Measurements from ENCODE around the gene CHID1. TPM values are rescaled to one million over a fixed set of nuclear protein-coding genes. Genes with fewer than 3 reads are reported as not detected.

Gene CHID1
- total RNA-seq, 2 experiments from 2014 or later, result 69.8 to 72.0 TPM

DNA sequence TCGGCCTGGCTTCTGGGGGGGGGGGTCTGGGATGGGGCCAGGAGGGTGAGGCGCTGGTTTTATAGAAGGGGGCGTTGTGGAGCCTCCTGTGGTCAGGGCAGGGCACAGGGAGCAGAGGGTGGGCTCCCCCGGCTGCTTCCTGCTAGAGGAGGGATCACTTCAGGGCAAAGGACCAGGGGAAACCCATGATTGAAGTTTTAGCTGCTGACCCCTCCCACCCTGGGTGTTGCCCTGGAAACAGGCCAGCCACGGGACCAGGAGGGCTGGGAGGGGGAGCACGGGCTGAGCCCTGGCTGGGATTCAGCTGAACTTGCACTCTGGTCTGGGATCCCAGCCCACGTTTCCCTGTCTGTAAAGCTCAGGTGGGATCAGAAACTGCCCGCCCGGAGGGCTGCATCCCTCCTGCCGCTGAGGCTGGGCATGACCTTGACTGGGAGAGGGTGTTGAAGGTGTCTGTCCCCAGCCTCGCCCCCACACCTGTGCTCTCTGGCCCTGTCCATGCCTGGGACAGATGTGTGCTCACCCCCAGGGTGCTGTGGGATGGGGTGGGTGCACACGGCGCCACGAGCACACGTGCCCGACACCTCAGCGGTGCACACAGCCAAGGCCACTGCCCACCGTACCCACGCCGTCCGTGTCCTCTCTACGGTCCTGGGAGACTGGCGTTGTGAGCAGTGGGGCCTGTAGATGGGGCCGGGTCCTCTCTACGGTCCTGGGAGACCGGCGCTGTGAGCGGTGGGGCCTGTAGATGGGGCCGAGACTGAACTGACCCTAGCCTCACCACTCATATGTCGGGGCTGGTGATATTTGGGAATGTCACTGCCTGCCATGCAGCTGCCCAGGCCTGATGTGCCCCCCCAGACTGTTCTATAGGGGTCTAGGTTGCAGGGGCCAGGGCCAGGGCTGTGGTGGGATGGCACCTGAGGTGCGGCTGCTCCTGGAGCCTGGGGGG is 65.6 kb downstream of the CHID1 start:
- peaks cover 37% of the 10 kb centered on the region for H3K4me1 Mint-ChIP-seq (ENCODE audit: low read depth)

DNA sequence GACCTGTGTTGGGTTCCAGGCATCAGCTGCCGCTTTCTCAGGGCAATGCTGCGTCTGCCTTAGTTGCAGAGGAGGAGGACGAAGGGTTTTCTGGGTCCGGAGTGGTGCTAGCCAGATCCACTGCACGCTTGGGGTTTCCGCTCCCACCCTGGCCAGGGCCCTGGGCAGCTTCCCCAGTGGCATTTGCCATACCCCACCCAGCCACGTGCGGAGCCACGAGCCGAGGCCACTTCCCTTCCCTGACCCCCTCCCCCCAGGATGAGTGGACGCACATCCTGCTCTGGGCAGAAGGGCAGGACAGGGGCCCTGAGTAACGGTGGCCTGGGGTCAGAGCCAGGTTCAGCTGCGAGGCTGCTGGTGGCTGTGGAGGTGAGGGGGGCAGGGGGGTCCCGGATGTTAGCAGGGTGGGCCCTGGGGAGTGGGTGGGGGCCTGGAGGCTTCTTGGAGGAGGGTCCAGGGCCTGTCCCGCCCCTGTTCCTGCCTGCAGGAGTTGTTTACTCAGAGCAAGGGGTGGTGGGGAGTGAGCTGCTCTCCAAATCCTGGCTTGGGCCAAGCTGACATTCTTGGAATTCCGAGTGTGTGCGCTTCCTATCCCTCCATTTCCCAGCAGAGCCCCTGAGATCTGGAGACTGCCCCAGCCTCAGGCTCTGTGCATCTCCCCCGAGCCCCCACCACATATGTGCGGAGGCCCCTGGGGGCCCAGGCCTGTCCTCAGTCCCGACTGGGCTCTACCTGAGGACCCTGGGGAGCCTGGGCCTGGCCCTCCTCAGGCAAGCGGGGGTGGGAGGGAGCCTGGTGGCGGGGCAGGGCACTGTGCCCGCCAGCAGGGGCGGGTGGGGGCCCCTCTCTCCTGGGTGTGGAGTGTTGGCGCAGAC is 66.6 kb downstream of the CHID1 start:
- Mint-ChIP-seq H3K27ac (peak overlapping the region; percentile 25), H3K4me1 (ENCODE audit: low read depth) (peaks cover 35% of the 10 kb centered on the region), H3K4me3 (peak overlapping the region; percentile 78), H3K9me3 (no peaks in the 10 kb centered on the region), H3K27me3 (peaks cover 8% of the 10 kb centered on the region), H3K36me3 (ENCODE audit: low read depth) (peaks cover 14% of the 10 kb centered on the region)
- TF ChIP-seq, protein P1, sequence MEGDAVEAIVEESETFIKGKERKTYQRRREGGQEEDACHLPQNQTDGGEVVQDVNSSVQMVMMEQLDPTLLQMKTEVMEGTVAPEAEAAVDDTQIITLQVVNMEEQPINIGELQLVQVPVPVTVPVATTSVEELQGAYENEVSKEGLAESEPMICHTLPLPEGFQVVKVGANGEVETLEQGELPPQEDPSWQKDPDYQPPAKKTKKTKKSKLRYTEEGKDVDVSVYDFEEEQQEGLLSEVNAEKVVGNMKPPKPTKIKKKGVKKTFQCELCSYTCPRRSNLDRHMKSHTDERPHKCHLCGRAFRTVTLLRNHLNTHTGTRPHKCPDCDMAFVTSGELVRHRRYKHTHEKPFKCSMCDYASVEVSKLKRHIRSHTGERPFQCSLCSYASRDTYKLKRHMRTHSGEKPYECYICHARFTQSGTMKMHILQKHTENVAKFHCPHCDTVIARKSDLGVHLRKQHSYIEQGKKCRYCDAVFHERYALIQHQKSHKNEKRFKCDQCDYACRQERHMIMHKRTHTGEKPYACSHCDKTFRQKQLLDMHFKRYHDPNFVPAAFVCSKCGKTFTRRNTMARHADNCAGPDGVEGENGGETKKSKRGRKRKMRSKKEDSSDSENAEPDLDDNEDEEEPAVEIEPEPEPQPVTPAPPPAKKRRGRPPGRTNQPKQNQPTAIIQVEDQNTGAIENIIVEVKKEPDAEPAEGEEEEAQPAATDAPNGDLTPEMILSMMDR (IDR thresholded peaks at IDR 0.05), result no peak
- intact Hi-C loops (cut with micrococcal nuclease), result no loop called here
- peak; percentile 53 for DNase-seq
- POLR2A ChIA-PET, result interaction anchor here (2.7 to 21.1 kb wide), 3 partner anchors 10 to 28 kb away, joined by 11 to 273 read pairs (median 81); partner anchors contain the start of genes CD151, CRACR2B, PNPLA2 and RPLP2
- CTCF ChIA-PET, result interaction anchor here (1.0 to 1.2 kb wide), 4 partner anchors 9 to 25 kb away, joined by 3 to 5 read pairs (median 4); partner anchors contain the start of genes CRACR2B and PNPLA2
- peak; percentile 6 for ATAC-seq

More for the DNA sequence above, 65.6 kb downstream of the CHID1 start:
- intact Hi-C loops (cut with micrococcal nuclease), result loop anchor here (5.0 kb wide), 1 partner anchor 207 kb away; no protein-coding TSS in a partner anchor
- TF ChIP-seq, protein P1 (IDR thresholded peaks at IDR 0.05), result no peak
- Mint-ChIP-seq H3K4me3 (peak overlapping the region; percentile 49), H3K27ac (no peak overlapping the region), H3K36me3 (ENCODE audit: low read depth) (peaks cover 11% of the 10 kb centered on the region), H3K27me3 (peaks cover 9% of the 10 kb centered on the region), H3K9me3 (no peaks in the 10 kb centered on the region)
- ChIA-PET CTCF (interaction anchor here (1.1 to 4.6 kb wide), 2 partner anchors 17 to 208 kb away, joined by 4 to 46 read pairs; partner anchors contain the start of gene CRACR2B), POLR2A (interaction anchor here (2.7 to 21.1 kb wide), 3 partner anchors 11 to 29 kb away, joined by 11 to 273 read pairs (median 81); partner anchors contain the start of genes CD151, CRACR2B, PNPLA2 and RPLP2)
- ATAC-seq (peak; percentile 22), DNase-seq (peak; percentile 71)

- ATAC-seq, result no peak
- H3K27ac Mint-ChIP-seq, result peak overlapping the region; percentile 25
- ChIA-PET POLR2A (interaction anchor here (1.0 to 21.1 kb wide), 5 partner anchors 9 to 67 kb away, joined by 6 to 273 read pairs (median 11); partner anchors contain the start of genes CD151, CHID1, CRACR2B and PNPLA2), CTCF (interaction anchor here (1.0 to 1.4 kb wide), 4 partner anchors 8 to 24 kb away, joined by 3 to 5 read pairs (median 4); partner anchors contain the start of genes CRACR2B and PNPLA2)
- no peak for DNase-seq
- TF ChIP-seq, protein P1 (IDR thresholded peaks at IDR 0.05), result peak; percentile 49
- no peaks in the 10 kb centered on the region for H3K9me3 Mint-ChIP-seq
- peaks cover 15% of the 10 kb centered on the region for H3K36me3 Mint-ChIP-seq (ENCODE audit: low read depth)
- peaks cover 2% of the 10 kb centered on the region for H3K27me3 Mint-ChIP-seq
- intact Hi-C loops (cut with micrococcal nuclease), result no loop called here
- peak overlapping the region; percentile 78 for H3K4me3 Mint-ChIP-seq
- H3K4me1 Mint-ChIP-seq (ENCODE audit: low read depth), result peaks cover 30% of the 10 kb centered on the region
Observed at GRCh38 chr11:843086-843734, 67.4 kb downstream of the CHID1 start.

DNA sequence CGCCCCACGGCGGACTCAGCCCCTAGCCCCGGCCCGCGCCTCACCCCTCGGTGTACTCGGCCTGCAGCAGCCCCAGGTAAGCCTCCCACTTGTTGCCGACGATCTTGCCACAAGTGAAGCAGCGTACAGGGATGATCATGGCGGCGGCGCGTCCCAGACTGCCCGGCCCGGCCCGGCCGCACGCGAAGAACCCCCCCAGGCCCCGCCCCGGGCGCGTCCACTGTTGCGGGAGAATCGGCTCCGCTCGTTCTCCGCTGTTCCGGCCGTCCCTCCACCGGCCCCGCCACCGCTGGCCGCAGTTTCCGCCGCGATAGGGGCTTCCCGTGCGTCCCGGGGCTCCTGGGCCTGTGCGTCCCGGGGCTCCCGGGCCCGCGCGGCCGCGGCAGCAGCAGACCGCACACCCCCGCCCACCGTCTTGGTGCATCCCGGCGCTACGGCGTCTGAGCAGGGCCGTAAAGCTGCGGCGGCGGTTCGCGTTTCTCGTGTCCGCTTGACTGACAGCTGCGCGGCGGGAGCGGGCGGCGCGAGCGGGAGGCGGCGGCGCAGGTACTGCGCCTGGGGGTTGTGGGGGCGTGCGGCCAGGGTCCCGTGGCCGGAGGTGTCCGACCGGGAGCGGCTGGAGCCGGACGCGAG is 68.1 kb downstream of the CHID1 start, which contains the start of the genes POLR2L and TSPAN4:
POLR2L (minus strand) TSS at position 160 of the 633 bp plus-strand sequence; CDS start at position 139, 21 bp downstream.
TSPAN4 (plus strand) TSS at position 483 of the 633 bp plus-strand sequence. CDS start 7,453 bp downstream, outside the sequence.
- ChIA-PET CTCF (interaction anchor here (1.0 to 1.5 kb wide), 4 partner anchors 12 to 31 kb away, joined by 3 to 5 read pairs (median 3); partner anchors contain the start of genes CRACR2B and PNPLA2), POLR2A (interaction anchor here (1.0 to 21.1 kb wide), 5 partner anchors 8 to 68 kb away, joined by 6 to 273 read pairs (median 11); partner anchors contain the start of genes CD151, CHID1, CRACR2B and PNPLA2)
- Mint-ChIP-seq H3K4me1 (ENCODE audit: low read depth) (peaks cover 33% of the 10 kb centered on the region), H3K27ac (peak within 1 kb of the TSS; percentile 87), H3K36me3 (ENCODE audit: low read depth) (peaks cover 19% of the 10 kb centered on the region), H3K27me3 (peaks cover 2% of the 10 kb centered on the region), H3K4me3 (peak within 1 kb of the TSS; percentile 85), H3K9me3 (no peaks in the 10 kb centered on the region)
- TF ChIP-seq, protein P1 (IDR thresholded peaks at IDR 0.05), result no peak
- intact Hi-C loops (cut with micrococcal nuclease), result no loop called here
- ATAC-seq (peak; percentile 79), DNase-seq (peak; percentile 92)

Data from activated CD8-positive, alpha-beta T cell treated with anti-CD3 and anti-CD28 coated beads for 36 hours (primary cell).